ENCODE results near the gene LSMEM2. TPM values are rescaled to one million over a fixed set of nuclear protein-coding genes. Genes with fewer than 3 reads are reported as not detected.
A peak's percentile ranks its signal among the peaks of the same experiment; 100 is the strongest.
"Not testable (repeated sequence)": the region's sequence is repeated elsewhere in the genome, so short reads cannot be mapped to it uniquely, and the experiment has no call there.

LSMEM2 gene
- total RNA-seq, 1 experiment from 2014 or later: 1.6 TPM

- DNase-seq (ENCODE audit: low spot score): not testable (repeated sequence)
- in situ Hi-C loops (cut with HindIII; ENCODE audit: low sequenced_read_pairs): loop anchor here (10.0 kb wide), 1 partner anchor 93 kb away; the partner anchor contains the start of genes CYB561D2, NPRL2 and TMEM115
These were observed 16.7 kb upstream of the LSMEM2 start for GRCh38 chr3:50262200-50262599.

GRCh38 chr3:50262778-50263177 lies 16.1 kb upstream of the LSMEM2 start:
- DNase-seq (ENCODE audit: low spot score): no peak
- in situ Hi-C loops (cut with HindIII; ENCODE audit: low sequenced_read_pairs): loop anchor here (10.0 kb wide), 1 partner anchor 92 kb away; the partner anchor contains the start of genes CYB561D2, NPRL2 and TMEM115

DNA sequence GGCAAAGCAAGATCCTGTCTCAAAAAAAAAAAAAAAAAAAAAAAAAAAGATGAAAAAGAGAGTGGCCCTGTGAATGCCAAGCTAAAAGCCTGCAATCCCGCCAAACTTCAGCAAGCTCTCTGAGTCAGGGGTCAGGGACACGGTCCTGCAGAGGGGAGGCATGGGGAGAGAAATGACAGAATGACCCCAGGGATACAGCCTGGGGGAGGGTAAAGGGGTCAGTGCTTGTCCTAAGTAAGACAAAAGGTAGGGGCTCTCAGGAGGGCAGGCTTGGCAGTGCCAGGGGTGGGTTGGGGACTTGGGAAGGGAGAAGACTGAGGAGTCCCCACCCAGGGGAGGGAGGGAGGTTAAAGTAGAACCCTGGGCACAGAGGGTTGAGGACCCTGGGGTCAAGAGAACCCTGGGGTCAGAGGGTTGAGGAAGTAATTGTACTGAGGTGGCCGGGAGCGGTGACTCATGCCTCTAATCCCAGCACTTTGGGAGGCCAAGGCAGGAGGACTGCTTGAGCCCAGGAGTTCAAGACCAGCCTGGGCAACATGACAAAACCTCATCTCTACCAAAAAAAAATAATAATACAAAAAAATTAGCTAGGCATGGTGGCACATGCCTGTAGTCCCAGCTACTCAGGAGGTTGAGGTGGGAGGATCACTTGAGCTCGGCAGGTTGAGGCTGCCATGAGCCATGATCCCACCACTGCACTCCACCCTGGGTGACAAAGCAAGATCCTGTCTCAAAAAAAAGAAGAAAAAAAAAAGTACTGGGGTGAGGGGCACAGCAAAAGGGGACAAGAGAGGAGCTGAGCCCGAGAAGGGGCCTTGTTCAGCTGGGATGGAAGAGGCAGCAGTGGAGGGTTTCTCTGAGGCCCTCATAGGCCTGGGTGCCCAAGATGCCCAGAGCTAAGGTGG lies 15.2 kb upstream of the LSMEM2 start:
- DNase-seq (ENCODE audit: low spot score): no peak
- in situ Hi-C loops (cut with HindIII; ENCODE audit: low sequenced_read_pairs): loop anchor here (10.0 kb wide), 1 partner anchor 91 kb away; the partner anchor contains the start of genes CYB561D2, NPRL2 and TMEM115

- DNase-seq (ENCODE audit: low spot score): peak; percentile 77
- in situ Hi-C loops (cut with HindIII; ENCODE audit: low sequenced_read_pairs): loop anchor here (10.0 kb wide), 1 partner anchor 90 kb away; the partner anchor contains the start of genes CYB561D2, NPRL2 and TMEM115
These were observed 14.4 kb upstream of the LSMEM2 start for GRCh38 chr3:50264383-50264963.

DNA sequence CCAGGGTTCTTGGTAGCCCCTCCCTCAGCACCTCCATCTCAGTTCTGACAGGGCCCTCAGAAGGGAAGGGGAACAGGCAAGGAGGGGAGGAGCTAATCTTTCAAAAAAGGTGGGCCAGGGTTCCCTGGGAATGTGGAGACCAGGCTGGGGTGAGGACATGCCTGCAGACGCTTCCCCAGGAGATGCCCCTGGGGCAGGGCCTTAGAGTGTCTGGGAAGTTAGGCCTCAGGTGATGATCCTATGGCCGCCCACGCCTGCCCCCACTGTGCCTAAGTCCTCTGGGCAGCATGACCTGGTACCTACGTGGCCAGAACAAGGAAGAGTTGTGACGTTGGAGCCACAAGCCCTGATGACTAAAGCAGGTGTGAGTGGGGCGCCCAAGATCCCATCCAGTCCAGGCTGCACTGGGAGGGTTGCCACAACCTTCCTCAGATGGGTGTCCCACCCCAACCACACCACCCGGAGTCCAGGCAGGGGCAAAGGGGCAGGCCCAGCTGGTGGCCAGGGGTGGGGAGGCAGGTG lies 13.9 kb upstream of the LSMEM2 start:
- in situ Hi-C loops (cut with HindIII; ENCODE audit: low sequenced_read_pairs): loop anchor here (10.0 kb wide), 1 partner anchor 90 kb away; the partner anchor contains the start of genes CYB561D2, NPRL2 and TMEM115
- no peak for DNase-seq (ENCODE audit: low spot score)

- in situ Hi-C loops (cut with HindIII; ENCODE audit: low sequenced_read_pairs): loop anchor here (10.0 kb wide), 1 partner anchor 89 kb away; the partner anchor contains the start of genes CYB561D2, NPRL2 and TMEM115
- no peak for DNase-seq (ENCODE audit: low spot score)
These were observed 13.3 kb upstream of the LSMEM2 start for GRCh38 chr3:50265571-50265970.

DNA sequence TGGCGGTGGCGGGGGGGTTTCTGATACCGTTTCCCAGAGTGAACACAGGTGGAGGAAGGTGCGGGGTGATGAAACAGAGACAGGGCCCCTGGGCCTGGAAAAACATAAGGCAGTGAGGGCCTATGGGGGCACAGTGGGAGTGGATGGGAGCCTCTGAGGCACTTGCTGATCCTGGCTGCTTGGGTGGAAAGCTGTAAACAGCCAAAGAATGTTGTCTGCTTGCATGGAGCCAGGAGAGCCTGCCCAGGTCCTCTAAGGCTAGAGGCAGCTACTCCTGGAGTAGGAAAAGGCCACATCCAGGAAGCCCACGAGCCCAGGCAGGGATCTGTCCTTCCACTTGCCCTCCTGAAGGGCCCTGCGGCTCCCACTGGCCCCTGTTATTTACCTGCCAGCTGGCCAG lies 12.9 kb upstream of the LSMEM2 start:
- DNase-seq (ENCODE audit: low spot score): no peak
- in situ Hi-C loops (cut with HindIII; ENCODE audit: low sequenced_read_pairs): loop anchor here (10.0 kb wide), 1 partner anchor 89 kb away; the partner anchor contains the start of genes CYB561D2, NPRL2 and TMEM115

DNA sequence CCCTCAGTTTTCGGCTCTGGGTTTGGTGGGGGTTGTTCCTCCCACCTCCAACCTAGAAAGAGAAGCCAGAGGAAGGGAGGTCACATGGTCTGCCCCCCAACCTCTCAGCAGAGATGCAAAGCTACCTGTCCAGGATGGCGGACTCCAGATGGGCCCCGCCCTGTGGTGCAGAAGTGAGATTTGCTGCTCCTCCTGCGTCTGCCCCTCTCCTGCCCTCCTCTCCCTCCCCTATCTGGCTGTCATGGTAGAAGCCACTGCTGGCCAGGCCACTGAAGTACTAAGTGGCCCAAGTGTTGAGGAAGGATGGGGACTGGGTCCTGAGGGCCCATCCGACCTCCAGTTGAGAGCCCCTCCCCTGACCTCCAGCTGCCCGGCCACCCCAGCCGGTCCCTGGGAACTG lies 12.1 kb upstream of the LSMEM2 start:
- in situ Hi-C loops (cut with HindIII; ENCODE audit: low sequenced_read_pairs): loop anchor here (10.0 kb wide), 1 partner anchor 88 kb away; the partner anchor contains the start of genes CYB561D2, NPRL2 and TMEM115
- no peak for DNase-seq (ENCODE audit: low spot score)

DNA sequence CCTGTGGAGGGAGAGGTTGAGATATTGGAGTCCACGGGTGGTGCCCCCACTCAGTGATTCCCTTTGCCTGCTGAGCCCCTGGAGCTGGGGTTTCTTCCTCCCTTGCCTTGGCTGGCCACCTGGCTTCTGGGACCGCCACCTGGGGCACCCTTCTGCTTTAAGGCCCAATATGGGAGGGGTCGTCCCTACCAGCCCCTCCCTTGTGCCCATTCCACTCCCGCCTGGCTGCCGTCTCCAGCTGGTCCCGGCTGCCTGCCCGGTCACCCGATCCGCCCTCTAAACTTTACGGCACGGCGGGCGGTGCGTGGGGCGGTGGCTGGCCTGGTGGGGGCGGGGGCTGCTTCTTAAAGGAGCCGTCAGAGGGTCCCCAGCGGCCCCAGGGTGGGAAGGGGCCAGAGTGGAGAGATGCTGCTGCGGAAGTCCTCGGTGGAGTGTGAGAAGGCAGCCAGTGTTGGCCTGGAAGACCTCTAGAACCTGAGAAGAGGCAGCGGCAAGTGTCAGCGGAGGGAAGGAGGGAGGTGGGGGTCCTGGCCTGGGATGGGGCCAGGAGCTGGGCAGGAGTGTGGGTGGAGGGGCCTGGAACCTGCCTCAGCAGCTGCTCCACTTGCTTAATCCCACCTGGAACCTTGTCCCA lies 11.5 kb upstream of the LSMEM2 start:
- no peak for DNase-seq (ENCODE audit: low spot score)
- in situ Hi-C loops (cut with HindIII; ENCODE audit: low sequenced_read_pairs): loop anchor here (10.0 kb wide), 1 partner anchor 87 kb away; the partner anchor contains the start of genes CYB561D2, NPRL2 and TMEM115

- in situ Hi-C loops (cut with HindIII; ENCODE audit: low sequenced_read_pairs): loop anchor here (10.0 kb wide), 1 partner anchor 87 kb away; the partner anchor contains the start of genes CYB561D2, NPRL2 and TMEM115
- no peak for DNase-seq (ENCODE audit: low spot score)
These were observed 10.6 kb upstream of the LSMEM2 start for GRCh38 chr3:50268276-50268675.

GRCh38 chr3:50268703-50269451 lies 10.0 kb upstream of the LSMEM2 start, which contains the start of gene SEMA3B:
Gene SEMA3B, plus strand, starts transcription at chr3:50269147. Its CDS starts 94 bp downstream, at chr3:50269241.
- in situ Hi-C loops (cut with HindIII; ENCODE audit: low sequenced_read_pairs): loop anchor here (10.0 kb wide), 1 partner anchor 86 kb away; the partner anchor contains the start of genes CYB561D2, NPRL2 and TMEM115
- no peak for DNase-seq (ENCODE audit: low spot score)

DNA sequence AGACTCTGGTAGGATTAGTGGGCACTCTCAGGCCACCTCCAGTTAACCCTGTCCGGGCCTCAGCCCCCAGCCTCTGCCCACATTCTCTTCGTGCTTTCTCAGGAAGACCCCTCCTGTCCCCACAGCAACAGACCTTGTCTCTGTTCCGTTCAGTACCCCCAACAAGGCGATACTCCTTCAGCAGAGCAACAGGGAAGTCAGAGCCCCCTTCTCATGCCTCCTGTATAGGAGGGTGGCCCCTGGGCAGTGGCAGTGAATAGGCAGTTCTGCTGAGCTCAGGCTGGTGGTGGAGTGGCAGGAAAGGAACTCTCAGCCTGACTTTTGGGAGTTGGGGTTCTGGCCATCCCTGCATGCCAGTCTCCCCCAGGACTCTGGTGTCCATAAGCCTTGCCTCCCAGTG lies 9.4 kb upstream of the LSMEM2 start:
- in situ Hi-C loops (cut with HindIII; ENCODE audit: low sequenced_read_pairs): loop anchor here (10.0 kb wide), 1 partner anchor 85 kb away; the partner anchor contains the start of genes CYB561D2, NPRL2 and TMEM115
- DNase-seq (ENCODE audit: low spot score): no peak

GRCh38 chr3:50269977-50270413 lies 8.9 kb upstream of the LSMEM2 start:
- in situ Hi-C loops (cut with HindIII; ENCODE audit: low sequenced_read_pairs): loop anchor here (10.0 kb wide), 1 partner anchor 85 kb away; the partner anchor contains the start of genes CYB561D2, NPRL2 and TMEM115
- no peak for DNase-seq (ENCODE audit: low spot score)

- in situ Hi-C loops (cut with HindIII; ENCODE audit: low sequenced_read_pairs): no loop called here
- no peak for DNase-seq (ENCODE audit: low spot score)
These were observed 8.3 kb upstream of the LSMEM2 start for GRCh38 chr3:50270422-50271224.

DNA sequence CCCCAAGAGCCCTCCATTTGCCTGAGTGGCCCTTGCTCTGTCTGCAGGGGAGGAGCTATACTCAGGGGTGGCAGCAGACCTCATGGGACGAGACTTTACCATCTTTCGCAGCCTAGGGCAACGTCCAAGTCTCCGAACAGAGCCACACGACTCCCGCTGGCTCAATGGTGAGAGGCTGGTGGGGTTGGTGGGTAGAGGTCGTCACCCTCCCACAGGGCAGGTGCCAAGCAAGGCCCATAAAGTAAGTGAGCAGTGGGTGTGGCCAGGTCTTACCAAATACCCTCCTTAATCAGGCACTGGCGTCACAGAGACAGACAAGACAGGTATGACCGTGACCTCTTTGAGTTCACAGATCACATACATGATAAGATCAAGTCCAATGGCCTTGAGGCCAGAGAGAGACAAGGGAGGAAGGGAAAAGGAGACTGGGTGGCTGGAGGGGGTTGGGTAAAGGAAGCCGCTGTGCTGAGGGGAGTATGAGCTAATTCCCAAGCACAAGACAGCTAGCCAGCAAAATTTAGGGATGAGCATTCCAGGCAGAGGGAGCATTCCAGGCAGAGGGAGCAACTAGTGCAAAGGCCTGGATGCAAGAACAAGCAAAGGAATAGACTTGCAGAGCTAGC lies 7.5 kb upstream of the LSMEM2 start:
- in situ Hi-C loops (cut with HindIII; ENCODE audit: low sequenced_read_pairs): no loop called here
- DNase-seq (ENCODE audit: low spot score): no peak

- in situ Hi-C loops (cut with HindIII; ENCODE audit: low sequenced_read_pairs); DNase-seq (ENCODE audit: low spot score): not testable (repeated sequence)
These were observed 6.4 kb upstream of the LSMEM2 start for GRCh38 chr3:50272538-50272910.

Measured in G401 (cell line).